OCI-LY7 (cell line): ENCODE measurements around the gene ZNF223.

ENCODE experiments used
- CTCF ChIP-seq: fragments of 200-600 bp; sonication (generic); conservative IDR thresholded peaks from 2 replicates; pipeline ENCODE4 v1.5.1; 2014; ENCODE audit warnings: mild to moderate bottlenecking, antibody characterized with exemption, low read length, moderate library complexity, mixed read lengths
- EZH2phosphoT487 ChIP-seq: fragments of 200-600 bp; sonication (generic); IDR thresholded peaks from 2 replicates; pipeline ENCODE4 v1.6.1; 2018; ENCODE audit warnings: low read depth, borderline replicate concordance, mild to moderate bottlenecking, mixed run types, antibody characterized with exemption, low read length, moderate library complexity, mixed read lengths

DNA sequence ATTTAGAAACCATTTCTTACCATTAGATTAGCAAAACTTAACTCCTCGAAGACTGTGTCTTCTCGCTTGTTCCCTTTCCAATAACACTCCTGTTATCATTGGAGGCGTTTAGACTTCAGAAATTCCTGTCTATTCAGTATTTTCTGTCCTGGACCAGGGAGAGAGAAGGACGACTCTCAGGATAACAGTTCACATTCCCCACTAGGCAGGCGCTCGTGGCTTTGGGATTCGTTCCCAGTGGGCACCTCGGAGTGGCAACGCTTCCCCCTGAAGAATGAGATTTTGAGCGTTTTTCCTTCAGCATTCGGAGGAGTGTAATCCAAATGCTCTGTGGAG, 60.9 kb downstream of the ZNF223 start:
- TF ChIP-seq CTCF (no peak), EZH2phosphoT487 (no peak)
